SKM-1 (cell line): ENCODE data around the gene UQCC3.
"Not testable (repeated sequence)": the region's sequence is repeated elsewhere in the genome, so short reads cannot be mapped to it uniquely, and the experiment has no call there.

Experiments used
- DNase-seq: peaks from one replicate; lab custom pipeline; 2025; ENCODE audit not compliant: unreplicated experiment; lab: John Stamatoyannopoulos, UW

The UQCC3 gene

DNA sequence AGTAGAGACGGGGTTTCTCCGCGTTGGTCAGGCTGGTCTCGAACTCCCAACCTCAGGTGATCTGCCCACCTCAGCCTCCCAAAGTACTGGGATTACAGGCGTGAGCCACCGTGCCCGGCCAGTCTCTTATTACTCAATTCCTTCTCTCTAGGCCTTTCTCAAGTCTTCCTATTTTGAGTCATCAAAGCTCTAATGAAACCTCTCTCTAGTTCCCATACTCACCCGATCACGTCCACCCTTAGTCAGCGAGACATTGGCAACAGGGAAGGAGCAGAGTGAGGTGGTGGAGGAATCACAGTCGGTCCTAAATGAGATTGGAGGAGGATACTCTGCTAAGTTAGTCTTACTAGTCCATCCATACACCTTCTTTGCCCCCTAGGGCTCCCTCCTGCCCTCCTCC lies 30.8 kb downstream of the UQCC3 start:
- no peak for DNase-seq

GRCh38 chr11:62703921-62704320 lies 32.4 kb downstream of the UQCC3 start:
- not testable (repeated sequence) for DNase-seq

DNA sequence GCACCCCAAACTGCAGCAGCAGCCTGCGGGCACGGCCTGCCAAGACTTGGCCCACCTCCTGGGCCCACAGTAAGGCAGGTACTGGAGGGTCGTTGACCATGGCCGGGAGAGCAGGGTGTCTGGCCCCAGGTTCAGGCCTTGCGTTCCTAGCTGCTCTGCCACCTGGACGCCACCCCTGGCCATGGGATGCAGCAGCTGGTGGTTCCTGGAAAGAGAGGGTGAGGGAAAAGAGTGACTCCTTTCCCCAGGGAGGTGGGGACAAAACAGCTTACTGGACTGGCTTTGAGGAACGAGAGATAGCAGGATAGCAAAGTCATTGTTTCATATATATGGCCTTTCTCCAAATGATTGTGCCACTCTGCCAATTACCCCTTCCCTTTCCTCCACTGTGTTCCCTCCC lies 33.9 kb downstream of the UQCC3 start:
- DNase-seq: no peak

DNA sequence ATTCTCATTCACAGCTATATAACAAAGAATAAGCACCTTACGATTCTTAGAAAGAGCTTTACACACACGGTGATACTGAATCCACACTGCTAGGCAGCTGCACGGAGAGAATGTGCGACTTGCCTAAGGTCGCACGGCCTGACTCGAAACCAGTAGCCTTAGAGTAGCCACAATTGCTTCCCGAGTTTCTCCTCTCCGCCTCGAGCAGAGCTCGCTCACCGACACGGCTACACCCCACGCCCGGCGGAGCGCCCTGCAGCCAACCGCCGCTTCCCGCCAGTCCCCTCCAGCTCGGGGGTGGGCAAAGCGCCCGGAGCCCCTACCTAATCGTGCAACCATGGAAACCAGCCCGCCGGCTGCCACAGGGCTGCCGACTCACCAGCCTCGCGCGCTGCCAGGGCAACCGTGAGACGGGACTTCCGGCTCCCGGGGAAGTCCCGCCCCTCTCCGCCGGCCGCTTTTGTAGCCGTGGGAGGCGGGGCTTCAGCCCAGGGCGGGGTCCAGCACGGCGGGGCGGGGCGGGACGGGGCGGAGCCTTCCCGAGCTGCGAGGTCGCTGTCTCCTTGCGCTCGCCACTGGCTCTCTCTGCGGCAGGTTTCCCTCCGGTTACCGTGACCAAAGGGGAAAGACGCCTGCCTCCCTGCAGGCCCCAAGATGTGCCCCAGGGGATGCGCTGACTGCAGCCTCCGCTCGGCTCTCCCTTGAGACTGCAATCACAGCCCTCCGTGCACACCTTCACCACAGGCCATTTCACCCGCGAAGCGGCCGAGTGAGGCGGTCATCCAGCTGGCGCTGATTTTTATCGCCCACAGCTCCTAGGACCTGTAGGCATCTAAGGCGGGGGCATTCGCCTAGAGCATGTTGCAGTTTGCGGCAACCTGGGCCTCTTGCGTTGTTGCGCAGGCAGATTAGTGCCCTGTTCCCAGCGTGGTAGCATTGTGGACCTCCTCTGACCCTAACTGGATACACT lies 34.7 kb downstream of the UQCC3 start:
- peak; percentile 50 for DNase-seq

DNA sequence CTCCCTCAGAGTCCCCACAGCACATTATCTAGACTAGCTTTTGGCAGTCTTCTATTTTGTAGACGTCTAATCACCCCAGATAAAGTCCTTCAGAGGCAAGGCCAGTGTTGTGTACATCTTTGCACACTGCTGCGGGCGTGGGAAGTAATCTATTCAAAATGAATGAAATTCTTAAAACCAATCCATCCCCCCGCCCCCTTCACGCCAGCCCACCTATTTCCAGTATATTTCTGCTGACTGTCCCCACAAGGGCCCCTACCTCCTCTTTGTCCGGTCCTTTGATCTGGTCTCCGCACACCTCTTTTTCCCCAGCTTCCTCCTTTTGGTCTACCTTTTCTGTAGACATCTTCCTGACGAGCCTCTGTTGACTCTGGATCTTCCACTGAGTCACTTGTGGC lies 35.4 kb downstream of the UQCC3 start:
- DNase-seq: no peak

- no peak for DNase-seq
Observed at GRCh38 chr11:62707277-62707861, 35.9 kb downstream of the UQCC3 start, which contains the start of the genes BSCL2 and GNG3. TSS of gene BSCL2 (minus strand) at chr11:62707424. CDS start at chr11:62707195, 229 bp downstream. TSS of gene GNG3 (plus strand) at chr11:62707676. CDS start at chr11:62708296, 620 bp downstream.

GRCh38 chr11:62708392-62708791 lies 36.9 kb downstream of the UQCC3 start:
- DNase-seq: no peak

DNA sequence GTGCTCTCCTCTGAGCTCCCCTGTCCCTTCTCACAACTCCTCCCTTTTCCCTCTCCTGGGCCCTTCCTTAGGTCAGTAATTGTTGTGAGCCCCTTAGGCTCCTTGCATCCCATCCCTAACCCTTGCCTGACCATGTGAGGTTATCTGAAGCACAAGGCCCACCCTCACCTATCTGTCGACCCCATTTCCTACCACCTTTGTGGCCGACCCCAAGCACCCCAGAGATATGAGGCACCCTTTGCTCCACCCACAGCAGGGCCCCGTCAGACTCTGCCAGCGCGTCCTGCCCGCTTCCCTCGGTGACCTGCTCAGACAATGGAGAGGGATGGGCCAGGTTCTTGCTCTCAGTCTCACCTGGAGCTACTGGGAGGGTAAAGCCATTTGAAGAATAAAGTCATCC lies 37.3 kb downstream of the UQCC3 start:
- no peak for DNase-seq

GRCh38 chr11:62709247-62710000 lies 38.0 kb downstream of the UQCC3 start:
- DNase-seq: no peak

GRCh38 chr11:62710001-62710345 lies 38.5 kb downstream of the UQCC3 start:
- no peak for DNase-seq

GRCh38 chr11:62712276-62712812 lies 40.9 kb downstream of the UQCC3 start:
- no peak for DNase-seq

DNA sequence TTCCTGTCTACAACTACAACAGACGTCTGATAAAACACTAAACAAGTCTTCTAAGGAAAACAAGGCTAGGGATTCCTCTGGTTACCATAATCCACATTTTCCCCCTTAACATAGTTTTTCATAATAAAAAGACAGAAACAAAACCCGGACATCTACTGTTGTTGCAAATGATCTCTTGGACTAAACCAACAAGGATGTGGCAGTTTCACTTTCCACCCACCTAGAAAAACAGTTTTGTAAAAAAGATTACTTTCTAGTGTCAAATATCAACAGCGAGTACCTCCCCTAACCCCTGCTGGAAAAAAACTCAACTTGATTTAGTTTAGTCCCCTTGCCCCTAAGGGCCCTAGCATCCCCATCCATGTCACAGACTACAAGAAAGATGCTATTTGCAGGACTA lies 41.4 kb downstream of the UQCC3 start:
- no peak for DNase-seq

- no peak for DNase-seq
Observed at GRCh38 chr11:62713343-62713742, 41.9 kb downstream of the UQCC3 start.

- DNase-seq: no peak
Observed at GRCh38 chr11:62715150-62716130, 44.0 kb downstream of the UQCC3 start.

- DNase-seq: no peak
Observed at GRCh38 chr11:62716206-62716605, 44.7 kb downstream of the UQCC3 start.

GRCh38 chr11:62716816-62717215 lies 45.3 kb downstream of the UQCC3 start:
- DNase-seq: no peak

GRCh38 chr11:62719302-62719978 lies 48.0 kb downstream of the UQCC3 start:
- DNase-seq: no peak

DNA sequence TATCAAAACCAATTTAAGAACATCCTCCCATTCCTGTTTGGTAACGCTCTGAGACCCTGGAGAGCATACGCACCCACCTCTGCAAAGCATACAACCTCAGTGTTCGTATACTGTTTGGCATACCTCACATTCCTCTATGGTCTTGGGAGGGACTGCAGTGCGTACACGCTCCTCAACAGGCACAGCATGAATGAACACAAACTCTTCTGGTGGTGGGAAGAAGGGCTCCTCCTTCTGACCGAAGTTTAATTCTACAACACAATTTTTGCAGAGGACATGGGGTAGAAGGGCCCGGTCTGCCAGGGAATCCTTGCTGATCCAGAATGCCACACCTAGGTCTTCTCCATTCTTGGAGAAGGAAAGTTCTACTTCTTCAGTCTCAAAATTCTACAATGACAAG lies 50.5 kb downstream of the UQCC3 start:
- DNase-seq: no peak
